Transverse colon (tissue), 4 donors: ENCODE measurements around the gene HORMAD1. TPM values are rescaled to one million over a fixed set of nuclear protein-coding genes. Genes with fewer than 3 reads are reported as not detected.

Source experiments
- DNase-seq: peaks from one replicate; pipeline ENCODE4 v3.0.0-alpha.2; 2019
- H3K27ac ChIP-seq, 4 donors: fragments of 200-600 bp; sonication (generic); 2 replicates each; pipeline ENCODE4 v1.5.1; 2016 to 2018; ENCODE audit warnings: inconsistent platforms in 4 of 4
- H3K27me3 ChIP-seq: fragments of 200-600 bp; sonication (generic); 2 replicates; pipeline ENCODE4 v1.5.1; 2017; ENCODE audit warnings: inconsistent platforms
- H3K36me3 ChIP-seq, 4 donors: fragments of 200-600 bp; sonication (generic); 2 replicates each; pipeline ENCODE4 v1.5.1; 2017 to 2019; ENCODE audit warnings: inconsistent platforms in 4 of 4
- H3K4me1 ChIP-seq, 4 donors: fragments of 200-600 bp; sonication (generic); 2 replicates each; pipeline ENCODE4 v1.5.1; 2017 to 2020; ENCODE audit warnings: inconsistent platforms in 4 of 4
- H3K4me3 ChIP-seq, 4 donors: fragments of 200-600 bp; sonication (generic); 1 replicate in 1 of 4; 2 replicates in 3 of 4; pipeline versions ENCODE4 v1.5.1 to v1.6.1; 2017 to 2019; ENCODE audit warnings: inconsistent platforms in 4 of 4
- H3K9me3 ChIP-seq, 2 donors: fragments of 200-600 bp; sonication (generic); 2 replicates each; pipeline ENCODE4 v1.5.1; 2017 to 2019; ENCODE audit warnings: inconsistent platforms in 2 of 2
- CTCF ChIP-seq, 5 experiments: fragments of 200-600 bp in 3 of 5; fragments of 450-650 bp in 2 of 5; sonication (generic) in 3 of 5; IDR thresholded peaks; 1 replicate in 2 of 5; 2 replicates in 3 of 5; pipeline ENCODE4 v1.5.1; 2016 to 2017; ENCODE audit warnings: antibody characterized with exemption in 5 of 5, inconsistent platforms in 3 of 5, mild to moderate bottlenecking in 2 of 5, moderate library complexity in 1 of 5
- EP300 ChIP-seq: sonication (generic); formaldehyde crosslinking; IDR thresholded peaks from one replicate; pipeline ENCODE4 v1.6.1; 2017; ENCODE audit warnings: antibody characterized with exemption, low read depth
- POLR2A ChIP-seq: fragments of 450-650 bp; IDR thresholded peaks from one replicate; pipeline ENCODE4 v1.6.1; 2016; ENCODE audit warnings: antibody characterized with exemption, mild to moderate bottlenecking, moderate library complexity
- POLR2AphosphoS5 ChIP-seq, 3 donors: sonication (generic); formaldehyde crosslinking; IDR thresholded peaks; one replicate each; pipeline ENCODE4 v1.6.1; 2016; ENCODE audit warnings: antibody characterized with exemption in 3 of 3
- WGBS, 2 donors: methylation state at CpG; one replicate each; pipeline ENCODE4 v1.1.5; 2018; ENCODE audit warnings: low coverage in 1 of 2; 5-methylcytosine and 5-hydroxymethylcytosine counted together
- in situ Hi-C, 4 donors: fragments of 200-750 bp; cut with MboI; loops; one replicate each; pipeline versions ENCODE4 v1.15.0 to v1.15.1; 2017; ENCODE audit warnings: low sequenced_read_pairs in 3 of 4, low pct_ligation_motif_present in 1 of 4, low pct_unique_long_range_greater_than_20kb in 1 of 4
- intact Hi-C: fragments of 100-400 bp; cut with DNase I; formaldehyde crosslinking; loops from one replicate; pipeline ENCODE4 v1.15.1; 2023; ENCODE audit warnings: low total_unique reads
- total RNA-seq, 4 donors: library from RNA; depleted of rRNA; stranded (reverse); fragments of >200 nt; gene quantifications; one replicate each; pipeline ENCODE4 v1.1.0, GENCODE V29; 2016

Gene HORMAD1
- total RNA-seq, 4 donors from 2014 or later: 0.41 to 1.6 TPM; not detected in 2

DNA sequence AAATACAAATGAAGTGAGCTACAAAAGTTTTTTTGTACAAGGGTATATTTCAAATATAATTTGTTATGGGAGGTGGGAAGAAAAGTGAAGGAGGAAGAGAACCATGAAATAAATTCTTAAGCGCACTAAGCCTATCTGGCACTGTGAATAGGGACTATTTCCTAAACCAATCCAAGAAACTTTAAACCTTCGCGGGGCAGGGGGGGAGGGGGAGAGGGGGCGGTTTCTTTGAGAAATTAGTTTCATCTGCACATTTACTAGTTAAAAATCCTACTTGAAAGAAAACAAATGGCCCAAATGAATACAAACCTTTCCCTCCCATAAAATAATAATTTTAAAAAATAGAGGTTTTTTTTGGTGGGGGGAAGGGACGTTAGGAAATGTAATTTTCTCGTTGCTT, 24.1 kb downstream of the HORMAD1 start:
- H3K27me3 ChIP-seq: no peaks in the 10 kb centered on the region
- peaks cover 0 to 26% (median 11%) of the 10 kb centered on the region in 4 donors for H3K36me3 ChIP-seq
- H3K27ac ChIP-seq: peak overlapping the region; percentile 82 to 91 (median 87)
- peak overlapping the region; percentile 39 to 88 (median 48) for H3K4me3 ChIP-seq
- intact Hi-C loops: no loop called here
- no peak for TF ChIP-seq EP300
- no peak for TF ChIP-seq POLR2AphosphoS5 (IDR thresholded peaks at IDR 0.05)
- TF ChIP-seq POLR2A: no peak
- TF ChIP-seq CTCF (IDR thresholded peaks at IDR 0.05): no peak
- 1% methylated on average over 6 of the region's 6 CpGs for WGBS, 2 donors
- H3K4me1 ChIP-seq: peaks cover 0 to 33% (median 18%) of the 10 kb centered on the region in 4 donors
- no peak for DNase-seq
- in situ Hi-C loops: no loop called here
- H3K9me3 ChIP-seq: no peaks in the 10 kb centered on the region

DNA sequence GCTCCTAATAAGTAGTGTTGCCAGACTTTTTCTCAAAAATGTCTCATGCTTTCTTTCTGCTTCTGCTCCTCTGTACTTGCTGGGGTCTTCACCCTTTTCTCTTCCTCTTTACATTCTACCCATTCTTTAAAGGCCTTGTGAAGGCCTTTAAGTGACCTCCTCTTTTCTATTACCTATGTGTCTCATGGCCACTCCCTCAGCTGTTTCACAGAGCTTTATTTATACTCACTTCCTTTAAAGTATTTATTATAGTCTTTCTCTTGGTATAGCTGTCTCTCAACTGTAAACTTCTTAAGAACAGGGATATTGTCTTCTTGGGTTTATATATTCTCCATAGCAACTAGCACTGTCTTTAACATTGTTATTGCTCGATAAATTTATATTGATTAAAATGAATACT, 24.5 kb downstream of the HORMAD1 start:
- in situ Hi-C loops: no loop called here
- H3K4me1 ChIP-seq: peaks cover 0 to 33% (median 18%) of the 10 kb centered on the region in 4 donors
- WGBS, 2 donors: 0 to 22% methylated on average over 1 of the region's 1 CpG

DNA sequence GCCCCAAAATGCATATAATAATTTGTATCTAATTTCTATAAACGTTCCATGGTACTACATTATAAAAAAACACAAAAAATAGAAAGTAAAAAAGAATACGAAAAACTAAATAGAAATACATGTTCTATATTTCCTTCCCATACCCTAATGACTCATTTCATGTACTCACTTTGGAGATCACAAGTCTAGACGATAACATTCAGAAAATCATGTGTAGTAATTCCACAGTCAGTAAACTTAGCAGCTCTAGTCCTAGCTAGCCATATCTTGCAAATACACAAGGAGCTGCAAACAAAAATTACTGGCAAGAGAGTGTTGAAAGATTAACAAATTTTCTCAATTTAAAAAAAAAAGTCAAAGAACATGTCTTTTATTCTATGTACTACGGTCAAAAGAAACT, 25.1 kb downstream of the HORMAD1 start:
- DNase-seq: no peak
- no peak for TF ChIP-seq EP300
- TF ChIP-seq POLR2A: no peak
- TF ChIP-seq CTCF (IDR thresholded peaks at IDR 0.05): no peak
- TF ChIP-seq POLR2AphosphoS5 (IDR thresholded peaks at IDR 0.05): no peak
- 52 to 55% methylated on average over 4 of the region's 4 CpGs for WGBS, 2 donors
- Histone ChIP-seq H3K4me3 (peak overlapping the region in 3 of 4 donors; percentile 47 to 88 (median 50)), H3K27me3 (no peaks in the 10 kb centered on the region), H3K36me3 (peaks cover 0 to 33% (median 16%) of the 10 kb centered on the region in 4 donors), H3K9me3 (no peaks in the 10 kb centered on the region), H3K4me1 (peaks cover 0 to 35% (median 19%) of the 10 kb centered on the region in 4 donors), H3K27ac (peak overlapping the region; percentile 82 to 91 (median 87))
- in situ Hi-C loops (no loop called here), intact Hi-C loops (no loop called here)

More for the DNA sequence above, 24.5 kb downstream of the HORMAD1 start:
- TF ChIP-seq POLR2A (peak; percentile 32), CTCF (IDR thresholded peaks at IDR 0.05) (no peak), EP300 (no peak), POLR2AphosphoS5 (IDR thresholded peaks at IDR 0.05) (peak in 2 of 3 donors; percentile 35 to 57)
- no peak for DNase-seq
- intact Hi-C loops: no loop called here
- H3K27me3 ChIP-seq: no peaks in the 10 kb centered on the region
- peak overlapping the region; percentile 82 to 91 (median 87) for H3K27ac ChIP-seq
- H3K9me3 ChIP-seq: no peaks in the 10 kb centered on the region
- H3K36me3 ChIP-seq: peaks cover 0 to 27% (median 13%) of the 10 kb centered on the region in 4 donors
- peak overlapping the region; percentile 39 to 88 (median 48) for H3K4me3 ChIP-seq

DNA sequence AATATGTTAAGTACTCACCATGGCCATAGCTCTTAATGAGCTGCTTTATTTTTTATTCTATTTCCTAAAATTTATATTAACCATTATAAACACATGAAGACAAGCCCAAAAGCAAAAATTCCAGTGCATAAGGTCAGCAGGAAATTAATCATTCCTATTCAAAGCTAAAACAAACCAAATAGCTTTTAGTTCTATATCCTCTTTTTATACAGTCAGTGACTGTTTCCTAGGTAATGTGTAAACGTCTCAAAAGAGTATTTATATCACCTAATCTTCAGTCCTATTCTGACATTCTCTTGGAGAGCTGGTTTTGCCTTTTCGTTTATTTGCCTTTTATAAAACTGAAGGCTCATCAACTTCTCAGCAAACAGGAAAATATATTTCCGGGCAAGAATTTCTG, 28.0 kb downstream of the HORMAD1 start:
- H3K9me3 ChIP-seq: no peaks in the 10 kb centered on the region
- no peaks in the 10 kb centered on the region for H3K27me3 ChIP-seq
- H3K4me3 ChIP-seq: no peak overlapping the region
- DNase-seq: no peak
- H3K27ac ChIP-seq: peak overlapping the region in 1 of 4 donors; percentile 11
- peaks cover 0 to 34% (median 17%) of the 10 kb centered on the region in 4 donors for H3K36me3 ChIP-seq
- H3K4me1 ChIP-seq: peaks cover 0 to 41% (median 17%) of the 10 kb centered on the region in 4 donors
- in situ Hi-C loops: no loop called here
- intact Hi-C loops: no loop called here
- WGBS, 2 donors: 41 to 65% methylated on average over 3 of the region's 3 CpGs
- TF ChIP-seq CTCF (IDR thresholded peaks at IDR 0.05) (no peak), POLR2AphosphoS5 (IDR thresholded peaks at IDR 0.05) (no peak), EP300 (no peak), POLR2A (no peak)
